ENCODE measurements around the gene SH2D4B.

Gene SH2D4B

DNA sequence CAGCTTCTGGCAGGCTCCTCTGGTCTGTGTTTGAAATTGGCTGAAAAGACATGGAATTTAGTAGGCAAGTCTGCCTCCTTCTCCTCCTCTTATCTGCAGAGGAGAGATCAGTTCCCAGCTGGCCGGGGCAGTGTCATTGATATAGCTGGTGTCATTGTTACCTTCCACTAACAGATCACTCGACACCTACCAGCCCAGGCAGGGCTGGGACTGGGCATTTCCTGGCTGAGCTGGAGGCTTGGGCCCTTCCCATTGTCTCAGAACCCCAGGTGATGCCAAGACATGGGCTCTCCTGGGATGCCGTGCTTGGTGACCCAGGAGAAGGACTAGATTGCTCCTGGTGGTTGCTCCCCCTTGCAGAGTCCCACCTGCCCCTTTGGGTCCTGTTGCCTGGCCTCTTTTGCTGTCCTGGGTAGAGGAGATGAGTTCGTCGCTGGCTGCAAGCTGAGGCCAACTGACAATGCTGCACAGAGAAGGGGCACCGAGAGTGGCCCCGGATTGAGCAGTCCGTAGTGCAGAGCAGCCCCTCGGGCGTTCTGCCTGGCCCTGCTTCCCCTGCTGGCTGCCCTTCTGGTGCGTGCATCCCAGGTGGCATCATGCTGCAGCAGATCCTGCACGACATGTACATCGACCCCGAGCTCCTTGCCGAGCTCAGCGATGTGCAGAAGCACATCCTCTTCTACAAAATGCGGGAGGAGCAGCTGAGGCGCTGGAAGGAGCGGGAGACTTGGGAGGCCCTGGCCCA is at the start of gene SH2D4B:
TSS of gene SH2D4B (plus strand) at position 167 of the 745 bp plus-strand sequence. CDS start at position 597, 430 bp downstream.
- no peak for DNase-seq (ENCODE audit: low read depth in 2 of 2)

- DNase-seq (ENCODE audit: low read depth in 2 of 2), result no peak
Observed at GRCh38 chr10:80488539-80489066, 49.1 kb upstream of the SH2D4B start.

DNA sequence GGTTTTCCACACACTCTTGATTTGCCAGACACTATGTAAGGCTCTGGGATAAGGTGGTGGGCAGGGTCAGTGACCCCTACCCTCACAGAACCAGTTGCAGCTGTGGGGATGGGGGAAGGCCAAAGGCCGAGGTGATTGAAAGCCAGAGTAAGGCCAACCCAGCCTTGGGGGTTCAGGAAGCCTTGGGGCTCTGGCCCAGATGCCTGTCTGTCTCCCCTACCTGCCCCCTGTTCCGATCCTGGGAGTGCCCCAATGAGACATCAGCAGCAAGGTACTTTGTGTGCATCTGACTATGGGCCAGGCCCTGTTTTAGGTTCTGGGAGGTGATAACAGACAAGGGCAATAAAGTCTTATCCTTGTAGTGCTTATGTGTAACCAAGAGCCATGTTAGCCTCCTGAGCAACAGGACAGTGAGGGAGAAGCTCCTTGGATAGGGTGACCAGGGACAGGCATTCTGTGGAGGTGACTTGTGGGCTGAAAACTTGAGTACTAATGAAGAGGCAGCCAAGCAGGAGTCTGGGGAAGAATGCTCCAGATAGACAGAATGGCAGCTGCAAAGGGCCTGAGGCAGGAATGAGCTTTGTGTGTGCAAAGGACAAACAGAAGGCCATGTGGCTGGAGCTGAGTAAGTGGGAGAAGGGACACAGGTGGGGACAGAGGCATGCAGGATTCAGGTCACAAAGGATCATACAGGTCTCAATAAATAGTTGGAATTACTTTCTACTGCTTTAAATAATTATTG is 48.2 kb upstream of the SH2D4B start:
- DNase-seq (ENCODE audit: low read depth in 2 of 2), result no peak

DNA sequence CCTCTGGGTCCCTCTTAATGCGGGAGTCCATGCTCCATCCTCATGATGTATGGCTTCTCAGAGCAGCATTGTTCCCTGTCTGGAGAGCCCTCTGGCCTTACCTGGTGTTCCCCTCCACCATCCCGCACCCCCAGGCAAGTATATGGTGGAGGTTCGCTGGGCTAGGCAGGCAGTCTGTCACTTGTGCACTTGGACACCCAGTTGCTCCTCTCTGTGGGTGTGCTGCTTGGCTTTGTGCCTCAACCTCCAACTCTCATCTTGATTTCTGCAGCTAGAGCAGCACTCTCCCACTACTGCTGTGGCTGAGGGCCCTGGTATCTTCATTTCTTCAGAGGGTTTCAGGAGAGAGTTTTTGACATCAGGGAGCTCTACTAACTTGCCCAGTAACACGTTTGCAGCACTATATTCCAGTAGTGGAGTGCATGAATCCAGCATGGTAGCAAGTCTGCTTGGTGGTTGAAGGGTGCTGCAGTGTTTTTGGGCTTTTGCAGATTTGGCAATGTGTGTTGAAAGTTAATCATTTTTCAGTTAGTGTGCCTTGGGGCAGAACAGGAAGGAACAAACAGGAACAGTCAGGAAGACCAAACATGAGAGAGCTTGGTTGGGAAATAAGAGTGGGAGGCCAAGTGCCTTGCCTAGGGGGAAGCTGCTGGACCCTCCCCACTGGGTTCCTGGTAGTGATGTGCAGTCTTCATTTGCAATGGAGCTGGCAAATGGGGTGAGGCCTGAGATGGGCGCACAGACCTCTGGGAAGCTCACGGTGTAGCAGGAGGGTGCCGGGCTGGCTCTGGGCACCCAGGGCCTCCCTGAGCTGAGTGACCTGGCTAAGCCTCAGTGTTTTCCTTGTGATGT is 46.2 kb upstream of the SH2D4B start:
- no peak for DNase-seq (ENCODE audit: low read depth in 2 of 2)

- no peak for DNase-seq (ENCODE audit: low read depth in 2 of 2)
Observed at GRCh38 chr10:80492848-80493521, 44.7 kb upstream of the SH2D4B start.

DNA sequence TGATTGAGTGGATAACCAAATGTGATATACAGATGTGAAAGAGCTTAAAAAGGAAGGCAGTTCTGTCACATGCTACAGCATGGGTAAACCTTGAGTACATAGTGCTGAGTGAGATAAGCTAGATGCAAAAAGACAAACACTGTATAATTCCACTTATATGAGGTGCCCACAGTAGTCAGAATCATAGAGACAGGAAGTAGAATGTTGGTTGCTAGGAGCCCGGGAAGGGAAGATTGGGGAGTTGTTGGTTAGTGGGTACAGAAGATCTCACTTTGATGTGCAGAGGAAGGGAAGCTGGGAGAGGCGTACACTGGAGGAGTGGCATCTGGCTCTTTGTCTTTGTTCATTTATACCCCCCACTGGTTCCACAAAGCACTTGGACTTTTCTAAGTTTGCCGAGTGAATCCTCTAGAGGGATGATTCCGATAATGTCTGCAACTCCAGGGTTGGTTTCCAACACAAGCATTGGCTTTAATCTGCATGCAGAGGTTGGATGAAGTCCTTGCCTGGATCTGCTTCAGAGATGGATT is 44.1 kb upstream of the SH2D4B start:
- no peak for DNase-seq (ENCODE audit: low read depth in 2 of 2)

- no peak for DNase-seq (ENCODE audit: low read depth in 2 of 2)
Observed at GRCh38 chr10:80496555-80497172, 41.0 kb upstream of the SH2D4B start.

DNA sequence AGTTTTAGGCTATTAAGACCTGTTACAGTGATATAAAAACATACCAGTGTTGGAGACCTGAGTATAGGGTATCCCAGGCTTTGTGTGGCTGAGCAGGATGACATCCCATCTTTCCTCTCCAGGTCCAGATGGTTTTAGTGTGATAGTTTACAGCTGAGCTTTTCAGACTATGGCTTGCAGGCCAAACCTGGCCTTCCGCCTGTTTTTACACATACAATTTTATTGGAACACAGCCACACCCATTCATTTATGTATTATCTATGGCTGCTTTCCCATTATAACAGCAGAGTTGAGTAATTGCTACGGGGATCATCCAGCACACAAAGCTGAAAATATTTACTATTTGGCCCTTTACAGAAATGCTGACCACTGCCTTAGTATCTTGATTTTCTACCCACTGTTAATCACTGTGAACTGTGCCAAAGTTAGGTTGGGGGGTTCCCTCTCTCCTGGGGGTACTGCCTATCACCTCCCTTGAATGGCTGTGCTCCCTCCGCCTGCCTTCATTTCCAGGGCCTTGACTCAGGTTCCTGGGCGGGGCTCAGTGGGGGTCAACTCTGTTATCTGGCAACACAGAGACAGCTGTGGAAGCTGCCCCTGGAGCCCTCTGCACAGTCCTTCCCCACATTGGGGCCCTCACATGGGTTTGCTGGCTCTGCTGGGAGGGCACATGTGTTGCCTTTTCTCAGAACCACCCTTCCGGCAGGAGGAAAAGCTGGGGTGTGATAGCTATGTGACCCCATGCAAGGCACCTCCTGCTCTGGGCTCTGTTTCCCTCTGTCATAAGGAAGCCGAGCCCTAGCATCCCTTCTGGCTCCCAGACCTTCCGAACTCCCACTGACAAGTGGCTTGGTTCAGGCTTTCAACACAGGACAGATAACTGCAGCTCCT is 40.3 kb upstream of the SH2D4B start:
- no peak for DNase-seq (ENCODE audit: low read depth in 2 of 2)

GRCh38 chr10:80498078-80498832 is 39.4 kb upstream of the SH2D4B start:
- no peak for DNase-seq (ENCODE audit: low read depth in 2 of 2)

DNA sequence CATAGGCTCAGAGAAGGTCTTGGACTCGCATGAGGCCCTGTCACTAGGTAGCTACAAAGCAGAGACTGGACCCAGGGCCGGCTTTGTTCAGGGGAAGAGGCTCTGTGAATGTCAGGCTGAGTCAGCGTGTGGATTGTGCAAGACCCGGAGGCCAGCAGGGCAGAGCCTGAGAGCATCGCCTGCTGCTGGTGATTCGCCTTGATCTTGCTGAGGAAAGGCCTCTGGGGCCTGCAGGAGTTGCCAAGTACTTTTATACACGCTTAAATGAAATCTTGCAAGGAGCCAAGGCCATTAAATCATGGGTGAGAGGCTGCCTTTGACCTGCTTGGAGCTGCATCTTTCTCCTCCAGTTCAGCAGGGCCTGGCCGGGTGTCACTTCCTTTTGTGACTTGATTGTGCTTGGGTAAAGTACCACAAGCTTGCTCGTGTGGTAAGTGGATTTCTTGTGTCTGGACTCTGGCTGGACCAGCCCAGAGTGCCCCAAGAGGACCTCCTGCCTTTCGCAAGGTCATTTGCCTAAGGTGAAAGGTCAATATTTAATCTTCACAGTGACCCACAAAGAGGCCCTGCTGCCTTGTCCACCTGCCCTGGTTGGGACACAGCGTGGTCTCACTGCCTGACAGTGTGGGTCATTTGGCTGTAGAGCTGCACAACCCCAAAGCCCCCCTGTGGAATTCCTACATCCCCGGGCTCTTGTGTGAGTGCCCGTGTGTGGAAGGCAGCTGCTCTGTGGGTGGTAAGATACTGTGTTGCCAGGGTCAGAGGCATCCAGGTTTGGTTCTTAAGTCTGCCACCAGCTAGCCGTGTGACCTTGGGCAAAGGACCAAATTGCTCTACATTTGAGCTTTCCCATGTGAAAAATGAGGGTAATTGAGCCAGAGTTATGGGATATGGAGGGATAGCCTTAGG is 38.6 kb upstream of the SH2D4B start:
- peak in 1 of 2 donors; percentile 38 for DNase-seq (ENCODE audit: low read depth in 2 of 2)

DNA sequence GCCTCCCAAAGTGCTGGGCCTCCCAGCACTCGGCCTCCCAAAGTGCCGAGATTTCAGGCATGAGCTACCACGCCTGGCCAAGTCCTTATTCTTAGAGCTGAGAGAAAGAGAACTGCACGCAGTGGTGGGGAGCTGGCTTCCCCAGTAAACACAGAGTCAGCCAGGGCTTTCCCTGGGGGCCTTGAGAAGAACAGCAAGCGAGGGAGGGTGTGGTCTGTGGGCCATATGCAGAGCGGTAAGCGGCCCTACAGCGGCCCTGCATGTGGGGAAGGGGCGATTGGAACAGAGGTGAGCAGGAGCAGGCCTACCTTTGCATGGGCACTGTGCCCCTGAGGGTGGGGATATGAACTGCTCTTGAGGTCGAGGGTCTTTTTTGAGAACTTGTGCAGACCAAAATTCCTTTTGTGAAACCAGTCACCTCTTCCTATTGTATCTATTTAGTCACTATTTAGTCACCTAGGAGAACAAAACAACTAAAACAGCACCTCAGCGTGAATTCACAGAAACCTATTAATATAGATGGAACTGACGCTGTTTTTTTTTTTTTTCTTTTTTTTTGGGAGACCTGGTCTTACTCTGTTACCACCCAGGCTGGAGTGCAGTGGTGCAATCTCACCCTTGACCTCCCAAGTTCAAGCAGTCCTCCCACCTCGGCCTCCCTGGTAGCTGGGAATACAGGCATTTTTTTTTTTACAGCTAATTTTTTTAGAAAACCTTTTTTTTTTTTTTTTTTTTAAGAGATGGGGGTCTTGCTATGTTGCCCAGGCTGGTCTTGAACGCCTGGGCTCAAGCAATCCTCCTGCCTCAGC is 36.9 kb upstream of the SH2D4B start:
- no peak for DNase-seq (ENCODE audit: low read depth in 2 of 2)

DNA sequence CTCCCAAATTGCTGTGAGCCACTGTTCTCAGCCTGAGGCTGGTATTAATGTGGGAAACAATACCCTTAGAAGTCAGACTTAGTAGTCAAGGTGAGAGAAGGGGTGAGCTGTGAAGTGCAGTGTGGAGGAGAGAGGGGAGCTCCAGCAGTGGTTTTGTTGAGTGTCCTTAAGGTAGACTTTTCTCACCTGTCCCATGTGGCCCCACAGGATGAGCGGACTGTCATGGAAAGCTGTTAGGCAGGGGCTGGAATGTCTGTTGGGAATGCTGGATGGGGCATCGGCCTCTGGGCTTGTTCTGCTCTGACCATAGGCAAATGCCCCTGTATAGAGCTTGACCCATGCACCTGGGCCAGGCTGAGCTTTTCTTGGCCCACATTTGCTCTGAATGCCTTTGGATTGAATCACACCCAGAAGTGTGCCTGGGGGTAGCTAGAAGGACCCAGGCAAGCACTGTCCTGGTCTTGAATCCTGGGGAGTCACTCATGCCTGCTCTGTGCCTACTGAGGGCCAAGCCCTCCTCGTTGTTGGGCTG is 36.3 kb upstream of the SH2D4B start:
- no peak for DNase-seq (ENCODE audit: low read depth in 2 of 2)

DNA sequence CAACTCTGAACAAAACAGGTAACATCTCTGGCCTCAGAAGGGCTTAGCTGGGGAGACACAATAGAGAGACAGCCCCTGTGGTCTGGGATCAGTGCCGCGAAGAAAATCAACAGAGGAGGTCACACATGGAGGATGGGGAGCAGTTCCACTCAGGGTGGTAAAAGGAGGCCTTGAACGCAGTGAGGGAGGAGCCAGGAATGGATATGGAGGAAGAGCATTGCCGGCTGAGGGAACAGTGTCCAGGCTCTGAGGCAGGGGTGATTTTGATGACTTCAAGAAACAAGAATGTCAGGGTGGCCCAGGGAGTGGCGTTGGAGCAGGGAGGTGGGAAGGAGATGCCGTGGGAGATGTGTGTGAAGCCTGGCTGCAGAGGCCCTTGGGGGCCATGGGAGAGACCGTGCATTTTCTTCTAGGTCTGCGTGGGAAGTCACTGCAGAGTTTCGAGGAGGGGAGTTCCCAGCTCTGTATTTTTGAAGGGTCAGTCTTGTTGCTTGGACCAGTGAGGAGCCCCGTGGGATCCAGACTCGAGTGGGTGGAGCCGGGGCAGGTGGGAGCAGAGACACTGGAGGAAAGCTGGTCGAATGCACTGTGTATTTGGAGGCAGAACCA is 35.7 kb upstream of the SH2D4B start:
- no peak for DNase-seq (ENCODE audit: low read depth in 2 of 2)

GRCh38 chr10:80502621-80503583 is 34.8 kb upstream of the SH2D4B start:
- DNase-seq (ENCODE audit: low read depth in 2 of 2), result no peak

DNA sequence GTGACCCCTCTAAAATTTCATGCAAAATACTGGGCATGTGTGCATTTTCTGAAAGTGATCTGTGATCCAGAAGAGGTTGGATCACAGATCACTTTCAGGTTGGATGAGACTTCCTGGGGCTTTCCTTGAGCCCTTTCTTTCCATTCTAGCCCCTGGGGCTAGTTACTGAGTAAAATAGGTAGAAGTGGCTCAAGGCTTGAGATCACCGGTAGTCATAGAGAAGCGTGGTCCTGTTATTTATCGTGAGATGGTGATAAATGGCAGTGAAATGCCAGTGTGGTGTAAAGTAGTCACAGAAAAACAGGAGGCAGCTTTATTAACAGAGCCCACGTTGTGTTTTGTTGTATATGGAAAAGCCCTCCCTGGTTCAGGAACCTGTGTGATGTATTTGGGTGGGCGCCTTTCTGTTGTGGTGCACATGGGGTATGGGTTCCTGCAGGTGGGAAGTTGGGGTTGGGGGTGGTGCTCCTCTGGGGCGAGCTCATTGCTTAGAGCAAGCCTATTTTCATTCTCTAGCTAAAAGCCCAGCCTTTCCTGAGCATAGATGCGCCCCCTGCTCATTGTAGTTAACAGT is 34.0 kb upstream of the SH2D4B start:
- no peak for DNase-seq (ENCODE audit: low read depth in 2 of 2)

Data from activated CD8-positive, alpha-beta memory T cell treated with anti-CD3 and anti-CD28 coated beads for 4 hours (primary cell).